ENCODE results near the gene SAMD1. TPM values are rescaled to one million over a fixed set of nuclear protein-coding genes. Genes with fewer than 3 reads are reported as not detected.

The SAMD1 gene
- polyA plus RNA-seq, 1 experiment, result 9.2 TPM

DNA sequence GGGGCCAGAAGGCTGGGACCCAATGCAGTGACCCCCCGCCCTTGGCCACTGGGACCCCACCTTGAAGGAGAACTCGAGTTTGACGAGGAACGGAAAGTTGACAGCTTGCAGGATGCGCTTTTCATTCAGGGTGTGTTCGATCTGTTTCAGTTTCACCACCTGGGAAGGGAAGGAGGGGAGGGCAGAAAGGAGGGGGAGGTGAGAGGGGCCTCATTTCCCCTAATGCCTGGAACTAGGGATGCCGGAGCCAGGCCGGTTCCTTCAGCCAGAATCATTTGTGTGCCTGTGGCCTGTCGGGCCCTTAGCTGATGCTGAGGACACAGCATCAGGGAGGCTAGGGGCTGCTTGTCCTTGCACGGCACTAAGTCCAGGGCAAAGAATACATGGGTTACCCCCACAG lies 12.2 kb upstream of the SAMD1 start:
- CTCF ChIA-PET, result interaction anchor here (1.3 to 2.0 kb wide), 2 partner anchors 10 to 11 kb away, joined by 4 to 7 read pairs; a partner anchor contains a TSS
- no peaks in the 10 kb centered on the region for H3K27me3 ChIP-seq (ENCODE audit: control insufficient read depth, insufficient read depth, low read length)
- POLR2A ChIA-PET, result no interaction called here
- H3K4me3 ChIP-seq (ENCODE audit: low read depth, low read length), result no peak overlapping the region
- peaks cover 22% of the 10 kb centered on the region for H3K36me3 ChIP-seq (ENCODE audit: control insufficient read depth, insufficient read depth, low read length)
- TF ChIP-seq, protein P1, sequence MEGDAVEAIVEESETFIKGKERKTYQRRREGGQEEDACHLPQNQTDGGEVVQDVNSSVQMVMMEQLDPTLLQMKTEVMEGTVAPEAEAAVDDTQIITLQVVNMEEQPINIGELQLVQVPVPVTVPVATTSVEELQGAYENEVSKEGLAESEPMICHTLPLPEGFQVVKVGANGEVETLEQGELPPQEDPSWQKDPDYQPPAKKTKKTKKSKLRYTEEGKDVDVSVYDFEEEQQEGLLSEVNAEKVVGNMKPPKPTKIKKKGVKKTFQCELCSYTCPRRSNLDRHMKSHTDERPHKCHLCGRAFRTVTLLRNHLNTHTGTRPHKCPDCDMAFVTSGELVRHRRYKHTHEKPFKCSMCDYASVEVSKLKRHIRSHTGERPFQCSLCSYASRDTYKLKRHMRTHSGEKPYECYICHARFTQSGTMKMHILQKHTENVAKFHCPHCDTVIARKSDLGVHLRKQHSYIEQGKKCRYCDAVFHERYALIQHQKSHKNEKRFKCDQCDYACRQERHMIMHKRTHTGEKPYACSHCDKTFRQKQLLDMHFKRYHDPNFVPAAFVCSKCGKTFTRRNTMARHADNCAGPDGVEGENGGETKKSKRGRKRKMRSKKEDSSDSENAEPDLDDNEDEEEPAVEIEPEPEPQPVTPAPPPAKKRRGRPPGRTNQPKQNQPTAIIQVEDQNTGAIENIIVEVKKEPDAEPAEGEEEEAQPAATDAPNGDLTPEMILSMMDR (IDR thresholded peaks at IDR 0.05; ENCODE audit: insufficient read depth, low read depth, low read length), result no peak
- no peak for DNase-seq (ENCODE audit: low read depth)

DNA sequence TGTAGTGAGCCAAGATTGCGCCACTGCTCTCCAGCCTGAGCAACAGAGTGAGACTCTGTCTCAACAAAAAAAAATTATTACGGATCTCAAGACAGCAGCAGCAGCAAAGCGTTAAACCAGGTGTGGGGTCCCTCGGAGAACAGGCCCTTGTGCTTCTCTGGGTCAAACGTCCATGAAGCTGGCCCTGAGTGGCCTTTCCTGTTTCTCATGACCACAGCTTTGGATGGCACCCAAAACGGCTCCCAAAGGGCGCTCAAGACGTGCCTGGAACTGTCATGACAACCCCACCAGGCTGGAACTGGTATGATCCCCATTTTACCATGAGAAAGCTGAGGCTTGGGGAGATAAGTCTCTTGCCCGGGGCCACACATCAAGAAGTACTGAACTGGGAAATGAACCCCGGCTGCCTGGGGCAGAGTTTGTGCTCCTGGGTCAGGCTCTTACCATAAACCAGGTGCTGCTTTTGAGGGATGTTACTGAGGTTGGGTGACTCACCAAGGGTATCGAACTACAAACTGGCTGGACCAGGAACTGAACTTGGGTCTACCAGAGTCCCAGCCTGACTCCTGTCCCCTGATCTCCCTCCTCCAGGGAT lies 11.6 kb upstream of the SAMD1 start:
- TF ChIP-seq, protein P1 (IDR thresholded peaks at IDR 0.05; ENCODE audit: insufficient read depth, low read depth, low read length), result no peak
- peaks cover 26% of the 10 kb centered on the region for H3K36me3 ChIP-seq (ENCODE audit: control insufficient read depth, insufficient read depth, low read length)
- no peak overlapping the region for H3K4me3 ChIP-seq (ENCODE audit: low read depth, low read length)
- CTCF ChIA-PET, result interaction anchor here (0.8 to 1.3 kb wide), 2 partner anchors 10 to 29 kb away, joined by 3 to 4 read pairs; partner anchors contain the start of gene MISP3
- no peaks in the 10 kb centered on the region for H3K27me3 ChIP-seq (ENCODE audit: control insufficient read depth, insufficient read depth, low read length)
- no peak for DNase-seq (ENCODE audit: low read depth)
- POLR2A ChIA-PET, result no interaction called here

DNA sequence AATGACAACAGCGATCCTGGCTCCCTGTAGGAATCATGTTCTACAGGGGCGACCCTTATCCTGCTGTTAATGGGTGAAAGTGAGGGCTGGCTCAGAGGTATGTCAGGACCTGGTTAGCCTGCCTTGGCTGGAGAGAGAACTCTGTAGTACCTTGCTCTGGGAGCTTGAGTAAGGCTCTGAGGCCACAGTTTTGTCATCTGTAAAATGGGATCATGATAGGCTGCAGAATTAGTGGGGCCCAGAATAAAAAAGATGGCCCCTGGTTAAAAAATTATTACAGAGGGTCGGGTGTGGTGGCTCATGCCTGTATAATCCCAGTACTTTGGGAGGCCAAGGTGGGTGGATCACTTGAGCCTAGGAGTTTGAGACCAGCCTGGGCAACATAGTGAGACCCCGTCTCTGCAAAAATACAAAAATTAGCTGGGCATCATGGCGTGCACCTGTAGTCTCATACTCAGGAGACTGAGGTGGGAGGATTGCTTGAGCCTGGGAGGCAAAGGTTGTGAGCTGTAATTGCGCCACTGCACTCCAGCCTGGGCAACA lies 10.5 kb upstream of the SAMD1 start:
- Histone ChIP-seq H3K4me3 (ENCODE audit: low read depth, low read length) (no peak overlapping the region), H3K27me3 (ENCODE audit: control insufficient read depth, insufficient read depth, low read length) (no peaks in the 10 kb centered on the region), H3K36me3 (ENCODE audit: control insufficient read depth, insufficient read depth, low read length) (peaks cover 32% of the 10 kb centered on the region)
- no peak for DNase-seq (ENCODE audit: low read depth)
- TF ChIP-seq, protein P1 (IDR thresholded peaks at IDR 0.05; ENCODE audit: insufficient read depth, low read depth, low read length), result no peak
- POLR2A ChIA-PET, result no interaction called here
- CTCF ChIA-PET, result interaction anchor here (0.7 kb wide), 1 partner anchor 13 kb away, joined by 3 read pairs; no protein-coding TSS in a partner anchor

DNA sequence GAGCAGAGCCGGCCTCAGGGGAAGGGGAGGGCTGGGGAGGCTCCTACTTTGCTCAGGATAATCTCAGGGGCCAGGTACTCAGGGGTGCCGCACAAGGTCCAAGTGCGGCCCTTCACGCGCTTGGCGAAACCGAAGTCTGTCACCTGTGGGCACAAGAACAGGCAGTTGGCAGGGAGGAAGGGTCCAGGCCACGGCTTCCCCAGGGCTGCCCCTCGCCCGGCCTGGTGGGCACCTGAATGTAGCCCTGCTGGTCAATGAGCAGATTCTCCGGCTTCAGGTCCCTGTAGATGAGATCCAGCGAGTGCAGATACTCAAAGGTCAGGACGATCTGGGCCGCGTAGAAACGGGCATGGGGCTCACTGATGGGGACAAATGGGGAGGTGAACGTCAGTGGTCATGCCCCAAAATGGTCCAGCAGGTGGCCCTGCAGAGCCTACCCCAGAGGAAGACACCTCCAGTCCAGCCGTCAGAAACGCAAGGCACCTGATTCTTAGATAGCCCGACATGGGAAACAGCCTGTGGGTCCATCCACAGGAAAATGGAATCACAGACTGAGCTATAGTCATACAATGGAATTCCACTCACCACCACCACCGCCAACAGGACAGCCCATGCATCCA lies 7.1 kb upstream of the SAMD1 start:
- no peak for DNase-seq (ENCODE audit: low read depth)
- no peaks in the 10 kb centered on the region for H3K27me3 ChIP-seq (ENCODE audit: control insufficient read depth, insufficient read depth, low read length)
- no peak overlapping the region for H3K4me3 ChIP-seq (ENCODE audit: low read depth, low read length)
- ChIA-PET POLR2A (no interaction called here), CTCF (no interaction called here)
- TF ChIP-seq, protein P1 (IDR thresholded peaks at IDR 0.05; ENCODE audit: insufficient read depth, low read depth, low read length), result no peak
- H3K36me3 ChIP-seq (ENCODE audit: control insufficient read depth, insufficient read depth, low read length), result peaks cover 20% of the 10 kb centered on the region

DNA sequence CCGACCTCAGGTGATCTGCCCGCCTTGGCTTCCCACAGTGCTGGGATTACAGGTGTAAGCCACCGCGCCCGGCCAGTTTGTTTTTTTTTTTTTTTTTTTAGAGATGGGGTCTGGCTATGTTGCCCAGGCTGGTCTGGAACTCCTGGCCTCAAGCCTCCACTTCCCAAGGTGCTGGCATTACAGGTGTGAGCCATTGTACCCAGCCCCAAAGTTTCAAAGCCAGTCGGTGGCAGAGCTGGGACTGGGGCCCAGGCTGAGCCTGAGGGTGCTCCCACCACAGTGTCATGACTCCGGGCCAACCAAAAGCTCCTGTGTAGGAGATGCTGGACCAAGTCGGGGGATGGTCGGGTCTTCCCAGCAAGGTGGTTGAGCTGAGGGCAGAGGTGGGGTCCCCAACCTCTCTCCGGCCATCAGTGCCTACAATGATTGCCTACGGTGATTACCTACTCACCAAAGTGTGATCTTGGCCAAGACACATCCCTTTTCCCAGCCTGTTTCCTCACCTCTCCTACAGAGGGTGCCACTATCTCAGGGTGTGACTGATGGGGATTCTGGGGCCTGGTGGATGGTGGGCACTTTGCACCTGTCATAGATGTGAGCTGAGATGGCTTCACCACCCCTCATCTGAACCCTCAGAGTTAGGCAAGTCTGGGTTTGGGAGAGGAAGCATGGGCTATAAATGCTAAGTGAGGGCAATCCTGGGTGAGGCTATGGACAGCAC lies 5.9 kb upstream of the SAMD1 start:
- ChIA-PET POLR2A (no interaction called here), CTCF (interaction anchor here (1.4 kb wide), 1 partner anchor 17 kb away, joined by 6 read pairs; no protein-coding TSS in a partner anchor)
- TF ChIP-seq, protein P1 (IDR thresholded peaks at IDR 0.05; ENCODE audit: insufficient read depth, low read depth, low read length), result no peak
- peaks cover 18% of the 10 kb centered on the region for H3K36me3 ChIP-seq (ENCODE audit: control insufficient read depth, insufficient read depth, low read length)
- no peak for DNase-seq (ENCODE audit: low read depth)
- H3K27me3 ChIP-seq (ENCODE audit: control insufficient read depth, insufficient read depth, low read length), result no peaks in the 10 kb centered on the region
- no peak overlapping the region for H3K4me3 ChIP-seq (ENCODE audit: low read depth, low read length)
